K562 (cell line): ENCODE results near the gene MRM3. TPM values are rescaled to one million over a fixed set of nuclear protein-coding genes. Genes with fewer than 3 reads are reported as not detected.
A peak's percentile ranks its signal among the peaks of the same experiment; 100 is the strongest.

ENCODE experiments used
- ATAC-seq: fragments of 200-7000 bp; cut with Tn5 transposase; 3 replicates; pipeline ENCODE4 v1.9.1; 2020; ENCODE audit warnings: moderate library complexity
- BruUV-seq: library from RNA; stranded (reverse); fragments of 400-500 nt; replicated peaks from 2 replicates; lab custom pipeline; 2021; lab: Mats Ljungman, UMichigan
- CTCF ChIA-PET: fragments of 300-600 bp; formaldehyde crosslinking; extraction: SDS; loops from one replicate; lab custom pipeline; 2021; ENCODE audit warnings: low intra/inter-chr PET ratio; lab: Yijun Ruan, JAX
- POLR2A ChIA-PET: fragments of 300-600, 350-650 bp; sonication (Branson Sonifier 250); formaldehyde crosslinking; extraction: SDS; loops from one replicate; lab custom pipeline; 2021; ENCODE audit warnings: antibody characterized with exemption, inconsistent platforms; lab: Yijun Ruan, JAX
- DNase-seq, 4 experiments: peaks; one replicate each; pipeline versions ENCODE4 v3.0.0 to v3.0.0-alpha.2; 2011 to 2018; ENCODE audit warnings: low spot score in 3 of 4, mixed read lengths in 3 of 4; ENCODE audit errors: extremely low read depth in 1 of 4
- FAIRE-seq: peaks from 2 replicates; lab custom pipeline; 2011; peaks lifted over from hg19 to GRCh38; lab: Jason Lieb, UNC
- H2AFZ ChIP-seq: 2 replicates; pipeline ENCODE4 v1.6.0; 2011; ENCODE audit warnings: low read depth, low read length, control low read depth, inconsistent platforms
- H3K27ac ChIP-seq: fragments of 200-600 bp; 3 replicates; pipeline ENCODE4 v1.8.0; 2011; ENCODE audit warnings: low read depth, mild to moderate bottlenecking, control low read depth, inconsistent platforms, low read length, moderate library complexity, mixed read lengths; ENCODE audit errors: extremely low read depth
- H3K27me3 ChIP-seq, 2 experiments: fragments of 300-600 bp in 1 of 2; 2 replicates in 1 of 2; 3 replicates in 1 of 2; pipeline versions ENCODE4 v1.6.0 to v1.8.0; 2011; ENCODE audit warnings: inconsistent platforms in 2 of 2, low read length in 2 of 2, mild to moderate bottlenecking in 1 of 2, mixed read lengths in 1 of 2, moderate library complexity in 1 of 2; ENCODE audit not compliant: control insufficient read depth in 2 of 2, insufficient read depth in 2 of 2
- H3K36me3 ChIP-seq: fragments of 300-600 bp; 3 replicates; pipeline ENCODE4 v1.8.0; 2011; ENCODE audit warnings: mild to moderate bottlenecking, low read length, inconsistent platforms; ENCODE audit not compliant: control insufficient read depth, insufficient read depth
- H3K4me1 ChIP-seq, 2 experiments: fragments of 200-600 bp in 1 of 2; replicated peaks in 1 of 2; 2 replicates in 1 of 2; 3 replicates in 1 of 2; pipeline versions ENCODE4 v1.5.1 to v1.8.0; 2011; ENCODE audit warnings: inconsistent platforms in 2 of 2, low read length in 2 of 2, mild to moderate bottlenecking in 1 of 2, mixed read lengths in 1 of 2, moderate library complexity in 1 of 2; ENCODE audit not compliant: control insufficient read depth in 2 of 2, insufficient read depth in 2 of 2
- H3K4me2 ChIP-seq: 2 replicates; pipeline ENCODE4 v1.6.1; 2011; ENCODE audit warnings: low read length, control low read depth, inconsistent platforms, mixed read lengths; ENCODE audit not compliant: insufficient read depth
- H3K4me3 ChIP-seq: fragments of 200-600 bp; sonication (generic), shearing (Covaris generic); 2 replicates; pipeline ENCODE4 v1.5.1; 2016; ENCODE audit warnings: control low read depth, inconsistent platforms
- H3K79me2 ChIP-seq: fragments of 200-600 bp; 3 replicates; pipeline ENCODE4 v1.8.0; 2011; ENCODE audit warnings: low read length, inconsistent platforms; ENCODE audit not compliant: control insufficient read depth, insufficient read depth
- H3K9ac ChIP-seq, 2 experiments: 2 replicates each; pipeline versions ENCODE4 v1.6.0 to v1.6.1; 2011; ENCODE audit warnings: low read depth in 2 of 2, low read length in 2 of 2, control low read depth in 1 of 2, inconsistent platforms in 1 of 2, mild to moderate bottlenecking in 1 of 2, mixed read lengths in 1 of 2; ENCODE audit not compliant: insufficient read depth in 1 of 2
- H3K9me1 ChIP-seq: one replicate; pipeline ENCODE4 v1.6.0; 2011; ENCODE audit warnings: inconsistent platforms, mild to moderate bottlenecking, low read length, moderate library complexity; ENCODE audit not compliant: control insufficient read depth, insufficient read depth
- H3K9me3 ChIP-seq: replicated peaks from 2 replicates; pipeline ENCODE4 v1.5.1; 2011; ENCODE audit warnings: low read depth, low read length, inconsistent platforms; ENCODE audit not compliant: control insufficient read depth, insufficient read depth
- H4K20me1 ChIP-seq: replicated peaks from 2 replicates; pipeline ENCODE4 v1.6.1; 2011; ENCODE audit warnings: low read length, inconsistent platforms, mixed read lengths; ENCODE audit not compliant: control insufficient read depth, insufficient read depth
- ADNP ChIP-seq: fragments of 200-800 bp; sonication (Bioruptor generic); IDR thresholded peaks from 2 replicates; pipeline ENCODE4 v1.6.1; 2016; ENCODE audit warnings: missing genetic modification characterization, missing compliant biosample characterization
- CBX2 ChIP-seq: fragments of 200-600 bp; sonication (generic); IDR thresholded peaks from one replicate; pipeline ENCODE4 v1.6.1; 2012; ENCODE audit warnings: mild to moderate bottlenecking, low read length, inconsistent platforms; ENCODE audit not compliant: insufficient read depth, poor library complexity, severe bottlenecking
- CBX5 ChIP-seq: IDR thresholded peaks from 2 replicates; pipeline ENCODE4 v1.6.1; 2014; ENCODE audit warnings: low read depth, borderline replicate concordance
- MAX ChIP-seq: sonication (generic); formaldehyde crosslinking; IDR thresholded peaks from 2 replicates; pipeline ENCODE4 v1.9.0; 2022; ENCODE audit warnings: mild to moderate bottlenecking, missing genetic modification reagents
- POLR2G ChIP-seq: fragments of 200-400 bp; formaldehyde crosslinking; IDR thresholded peaks from 2 replicates; pipeline ENCODE4 v1.6.1; 2017; ENCODE audit warnings: low read depth, mild to moderate bottlenecking, antibody characterized with exemption, low read length, moderate library complexity
- RBBP5 ChIP-seq: fragments of 200-600 bp; sonication (generic); IDR thresholded peaks from 2 replicates; pipeline ENCODE4 v1.6.1; 2012; ENCODE audit warnings: borderline replicate concordance, mild to moderate bottlenecking, low read length, control low read depth, inconsistent platforms; ENCODE audit not compliant: insufficient read depth, poor library complexity, severe bottlenecking
- RBFOX2 ChIP-seq: fragments of 200-400 bp; formaldehyde crosslinking; IDR thresholded peaks from 2 replicates; pipeline ENCODE4 v1.6.1; 2017; ENCODE audit warnings: low read depth, mild to moderate bottlenecking, low read length, moderate library complexity
- SOX6 ChIP-seq: fragments of 450-650 bp; IDR thresholded peaks from 2 replicates; pipeline ENCODE4 v1.6.1; 2014; ENCODE audit warnings: mild to moderate bottlenecking
- TFAP4 ChIP-seq: sonication (generic); formaldehyde crosslinking; IDR thresholded peaks from 2 replicates; pipeline ENCODE4 v1.8.0; 2022; ENCODE audit warnings: missing genetic modification reagents, mild to moderate bottlenecking, moderate library complexity, borderline replicate concordance
- ZNF124 ChIP-seq: sonication (generic); formaldehyde crosslinking; IDR thresholded peaks from 2 replicates; pipeline ENCODE4 v1.8.1; 2022; ENCODE audit warnings: missing genetic modification reagents
- ZNF316 ChIP-seq: fragments of 450-650 bp; IDR thresholded peaks from 2 replicates; pipeline ENCODE4 v1.6.1; 2016
- ZNF639 ChIP-seq, 2 experiments: fragments of 200-800 bp in 1 of 2; sonication (Bioruptor generic) in 1 of 2; sonication (generic) in 1 of 2; formaldehyde crosslinking in 1 of 2; IDR thresholded peaks in 1 of 2; conservative IDR thresholded peaks in 1 of 2; 2 replicates each; pipeline versions ENCODE4 v1.5.0 to v1.6.1; 2016 to 2020; ENCODE audit warnings: missing compliant biosample characterization in 1 of 2, missing genetic modification characterization in 1 of 2, missing genetic modification reagents in 1 of 2
- ZNF695 ChIP-seq: fragments of 450-650 bp; formaldehyde crosslinking; IDR thresholded peaks from 2 replicates; pipeline ENCODE4 v1.4.0; 2020; ENCODE audit warnings: mild to moderate bottlenecking, moderate library complexity
- ZNF785 ChIP-seq: fragments of 250-450 bp; sonication (Bioruptor Pico); IDR thresholded peaks from 2 replicates; pipeline ENCODE4 v1.4.0; 2020; ENCODE audit warnings: mild to moderate bottlenecking
- WGBS: fragments of 100-300 bp; shearing (Covaris generic); methylation state at CpG from one replicate; pipeline ENCODE4 v1.1.6; 2016; ENCODE audit warnings: low coverage, mixed read lengths; ENCODE audit not compliant: insufficient coverage; ENCODE audit errors: missing lambda C conversion rate; 5-methylcytosine and 5-hydroxymethylcytosine counted together
- in situ Hi-C: fragments of 300-500 bp; cut with MboI; formaldehyde crosslinking; loops from 4 replicates; pipeline ENCODE4 v1.15.0; 2018; ENCODE audit warnings: inconsistent platforms, mixed read lengths
- intact Hi-C: fragments of 100-400 bp; cut with micrococcal nuclease; formaldehyde crosslinking; loops from 2 replicates; pipeline ENCODE4 v1.14.2; 2022
- polyA plus RNA-seq, 8 experiments: library from polyadenylated mRNA; depleted of rRNA in 4 of 8; stranded (reverse) in 5 of 8; unstranded in 3 of 8; fragments of >200 nt; fragmentation: Nextera tagmentation in 2 of 8; fragmentation: Illumina TruSeq in 1 of 8; extraction: Ambion mirVana in 2 of 8; extraction: Trizol in 1 of 8; gene quantifications; 2 replicates each; pipeline versions ENCODE4 v1.2.1 to v1.2.3, GENCODE V29; 2011 to 2014; ENCODE audit warnings: inconsistent platforms in 1 of 8, missing spikeins in 1 of 8
- total RNA-seq, 7 experiments: library from RNA; depleted of rRNA in 6 of 7; stranded (reverse); fragments of >200 nt in 6 of 7; fragmentation: Illumina TruSeq in 2 of 7; extraction: Trizol in 2 of 7; gene quantifications; 2 replicates each; pipeline versions ENCODE4 v1.2.1 to v1.2.3, GENCODE V29; 2011 to 2021; ENCODE audit warnings: low replicate concordance in 1 of 7

The MRM3 gene
- total and polyA plus RNA-seq, 9 of the 15 experiments (the other 6 are each of a cell fraction or from before 2014, with no cell fraction given), result 2.4 to 24.8 (median 18.3) TPM

GRCh38 chr17:781805-782731 is at the start of gene MRM3, which contains the start of gene GLOD4 (continued):
- TF ChIP-seq ZNF639 (CRISPR knock-in tag; conservative IDR thresholded peaks at IDR 0.05 in 1 of 2, IDR thresholded peaks at IDR 0.05 in 1 of 2), result 0 out of 4 replicates have a peak, but pooled peaks of 1 of the 2 experiments have one; percentile 55

DNA sequence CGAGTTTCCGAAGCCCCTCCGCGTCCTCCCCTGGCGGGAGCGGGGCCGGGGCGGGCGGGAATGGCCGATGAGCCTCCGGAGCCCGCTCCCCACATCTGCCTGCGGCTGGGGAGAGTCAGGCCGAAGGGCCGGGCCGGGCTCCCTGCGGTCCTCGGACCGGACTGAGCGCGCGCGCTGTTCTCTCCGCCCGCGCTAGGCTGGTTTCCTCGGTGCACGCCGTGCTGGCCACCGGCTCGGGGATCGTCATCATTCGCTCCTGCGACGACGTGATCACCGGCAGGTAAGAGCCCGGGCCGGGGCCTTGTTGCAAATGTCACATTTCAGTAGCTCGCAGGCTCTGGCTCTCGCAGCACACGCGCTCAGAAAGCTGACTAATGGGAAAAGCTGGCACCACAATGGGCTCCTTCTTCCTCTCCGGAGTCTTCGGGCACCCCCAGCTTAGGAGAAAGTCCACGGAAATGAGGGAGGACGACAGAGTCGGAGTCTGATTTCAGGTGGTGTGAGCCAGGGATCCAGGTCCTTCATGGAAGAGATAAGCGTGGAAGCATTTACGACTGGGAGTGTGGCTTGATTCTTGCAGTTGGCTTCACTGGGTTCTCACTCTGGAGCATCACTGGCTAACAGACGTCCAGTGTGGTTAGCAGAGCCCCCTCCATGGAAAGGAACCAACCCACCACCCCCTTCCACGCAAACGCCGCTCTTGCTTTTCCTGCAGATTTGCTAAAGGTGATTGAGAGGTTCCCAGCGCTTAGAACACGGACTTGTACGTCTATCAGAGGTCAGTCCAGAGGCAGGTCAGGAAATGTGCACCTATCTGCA is 49.0 kb upstream of the MRM3 start:
- peaks cover 12% of the 10 kb centered on the region; the same call in 2 of the 3 replicates for H3K79me2 ChIP-seq
- H4K20me1 ChIP-seq, result no peaks in the 10 kb centered on the region
- peak overlapping the region; percentile 85 for H3K4me2 ChIP-seq
- no TSS peak for BruUV-seq
- CTCF ChIA-PET, result no interaction called here
- ATAC-seq, result peak; percentile 80
- H3K9ac ChIP-seq, result peak overlapping the region; percentile 69 to 91
- POLR2A ChIA-PET, result interaction anchor here (0.7 to 1.0 kb wide), 2 partner anchors 9 to 14 kb away, joined by 3 read pairs; no protein-coding TSS in a partner anchor
- peaks cover 26% of the 10 kb centered on the region; the same call in 2 of the 3 replicates for H3K36me3 ChIP-seq
- peak overlapping the region; percentile 74 for H3K27ac ChIP-seq
- no peaks in the 10 kb centered on the region for H3K9me1 ChIP-seq
- peaks cover 7 to 17% of the 10 kb centered on the region in 2 experiments; a peak in 4 of 5 replicates for H3K4me1 ChIP-seq
- intact Hi-C loops (no loop called here), in situ Hi-C loops (no loop called here)
- H3K4me3 ChIP-seq, result peak overlapping the region; percentile 58
- H2AFZ ChIP-seq, result peak overlapping the region; percentile 62
- FAIRE-seq, result peak; percentile 26
- H3K9me3 ChIP-seq, result no peaks in the 10 kb centered on the region
- 9% methylated on average over 21 of the region's 57 CpGs for WGBS
- DNase-seq, result peak in 2 of 4 experiments; percentile 34 to 40
- no peaks in the 10 kb centered on the region for H3K27me3 ChIP-seq
- TF ChIP-seq TFAP4, result peak; percentile 20; the same call in 1 of the 2 replicates
- no peak for TF ChIP-seq ADNP (tag)
- no peak for TF ChIP-seq SOX6
- TF ChIP-seq ZNF695 (CRISPR knock-in tag), result no peak
- TF ChIP-seq ZNF124, result no peak
- TF ChIP-seq CBX2, result no peak
- peak; percentile 60 for TF ChIP-seq POLR2G
- TF ChIP-seq ZNF316, result peak; percentile 33
- TF ChIP-seq CBX5, result no peak
- no peak for TF ChIP-seq ZNF785 (CRISPR knock-in tag)
- peak; percentile 72 for TF ChIP-seq RBFOX2
- peak; percentile 41 for TF ChIP-seq RBBP5
- TF ChIP-seq MAX (CRISPR knock-in tag), result 0 out of 2 replicates have a peak, but pooled peaks have one; percentile 25
